Fibroblast of mammary gland (primary cell): ENCODE data around the gene WNT2.
"Not testable (repeated sequence)": the region's sequence is repeated elsewhere in the genome, so short reads cannot be mapped to it uniquely, and the experiment has no call there.

Experiments
- DNase-seq: peaks from one replicate; pipeline ENCODE4 v3.0.0-alpha.2; 2010; ENCODE audit warnings: low read depth
- H3K4me3 ChIP-seq: 2 replicates; pipeline ENCODE4 v1.5.1; 2011; ENCODE audit warnings: low read depth, mild to moderate bottlenecking, low read length, moderate library complexity; ENCODE audit not compliant: control insufficient read depth
- CTCF ChIP-seq: conservative IDR thresholded peaks from 2 replicates; pipeline ENCODE4 v1.5.1; 2011; ENCODE audit warnings: low read depth, low read length, inconsistent platforms; ENCODE audit not compliant: control insufficient read depth, insufficient read depth

WNT2 gene

GRCh38 chr7:117312593-117313580, 10.0 kb downstream of the WNT2 start:
- H3K4me3 ChIP-seq: no peak overlapping the region
- DNase-seq: no peak
- peak; percentile 43 for TF ChIP-seq CTCF

GRCh38 chr7:117308891-117309290, 14.0 kb downstream of the WNT2 start:
- DNase-seq: no peak
- no peak overlapping the region for H3K4me3 ChIP-seq
- TF ChIP-seq CTCF: no peak

GRCh38 chr7:117302396-117302795, 20.5 kb downstream of the WNT2 start:
- peak; percentile 30 for DNase-seq
- no peak overlapping the region for H3K4me3 ChIP-seq
- TF ChIP-seq CTCF: no peak

- DNase-seq, H3K4me3 ChIP-seq: not testable (repeated sequence)
Measured at GRCh38 chr7:117300506-117300905, 22.4 kb downstream of the WNT2 start.

- DNase-seq: no peak
- H3K4me3 ChIP-seq: no peak overlapping the region
- TF ChIP-seq CTCF: no peak
Measured at GRCh38 chr7:117297606-117298005, 25.3 kb downstream of the WNT2 start.

GRCh38 chr7:117296066-117296465, 26.8 kb downstream of the WNT2 start:
- no peak overlapping the region for H3K4me3 ChIP-seq
- no peak for DNase-seq
- no peak for TF ChIP-seq CTCF

- H3K4me3 ChIP-seq: no peak overlapping the region
- no peak for TF ChIP-seq CTCF
- peak; percentile 61 for DNase-seq
Measured at GRCh38 chr7:117285826-117286225, 37.0 kb downstream of the WNT2 start.
